Calu3 (cell line): ENCODE measurements around the gene ESR1. TPM values are rescaled to one million over a fixed set of nuclear protein-coding genes. Genes with fewer than 3 reads are reported as not detected.

Experiments used
- BruUV-seq: library from RNA; stranded (reverse); fragments of 400-500 nt; replicated peaks from 2 replicates; lab custom pipeline; 2021; lab: Mats Ljungman, UMichigan
- CTCF ChIA-PET: fragments of 300-600 bp; sonication (Branson Sonifier 250); formaldehyde crosslinking; loops from one replicate; lab custom pipeline; 2022; ENCODE audit warnings: antibody characterized with exemption; lab: Charles Lee
- DNase-seq: peaks from one replicate; pipeline ENCODE4 v3.0.0; 2022
- H3K27ac Mint-ChIP-seq: one replicate; pipeline ENCODE4 v1.8.0; 2022; ENCODE audit warnings: mixed read lengths; ENCODE audit not compliant: unreplicated experiment
- H3K27me3 Mint-ChIP-seq: one replicate; pipeline ENCODE4 v1.8.0; 2022; ENCODE audit warnings: mixed read lengths; ENCODE audit not compliant: unreplicated experiment
- H3K36me3 Mint-ChIP-seq: one replicate; pipeline ENCODE4 v1.8.0; 2022; ENCODE audit warnings: mild to moderate bottlenecking, moderate library complexity, mixed read lengths; ENCODE audit not compliant: insufficient read depth, unreplicated experiment
- H3K4me1 Mint-ChIP-seq: one replicate; pipeline ENCODE4 v1.8.0; 2022; ENCODE audit warnings: mild to moderate bottlenecking, low read depth, mixed read lengths; ENCODE audit not compliant: unreplicated experiment
- H3K4me3 Mint-ChIP-seq: one replicate; pipeline ENCODE4 v1.8.0; 2022; ENCODE audit warnings: mild to moderate bottlenecking, low read depth, moderate library complexity, mixed read lengths; ENCODE audit not compliant: unreplicated experiment
- H3K9me3 Mint-ChIP-seq: one replicate; pipeline ENCODE4 v1.8.0; 2022; ENCODE audit warnings: low read depth, mixed read lengths; ENCODE audit not compliant: unreplicated experiment
- intact Hi-C: fragments of 100-400 bp; cut with micrococcal nuclease; formaldehyde crosslinking; loops from one replicate; pipeline ENCODE4 v1.10.0; 2022; ENCODE audit not compliant: unreplicated experiment
- total RNA-seq: library from RNA; stranded (reverse); gene quantifications from 2 replicates; pipeline ENCODE4 v1.2.3, GENCODE V29; 2022
- TF ChIP-seq, protein P1 (sequence below): fragments of 200-600 bp; IDR thresholded peaks from one replicate; pipeline ENCODE4 v1.8.0; 2022; ENCODE audit warnings: antibody characterized with exemption; ENCODE audit not compliant: unreplicated experiment

Gene ESR1
- total RNA-seq, 1 experiment from 2014 or later = 0.50 TPM

DNA sequence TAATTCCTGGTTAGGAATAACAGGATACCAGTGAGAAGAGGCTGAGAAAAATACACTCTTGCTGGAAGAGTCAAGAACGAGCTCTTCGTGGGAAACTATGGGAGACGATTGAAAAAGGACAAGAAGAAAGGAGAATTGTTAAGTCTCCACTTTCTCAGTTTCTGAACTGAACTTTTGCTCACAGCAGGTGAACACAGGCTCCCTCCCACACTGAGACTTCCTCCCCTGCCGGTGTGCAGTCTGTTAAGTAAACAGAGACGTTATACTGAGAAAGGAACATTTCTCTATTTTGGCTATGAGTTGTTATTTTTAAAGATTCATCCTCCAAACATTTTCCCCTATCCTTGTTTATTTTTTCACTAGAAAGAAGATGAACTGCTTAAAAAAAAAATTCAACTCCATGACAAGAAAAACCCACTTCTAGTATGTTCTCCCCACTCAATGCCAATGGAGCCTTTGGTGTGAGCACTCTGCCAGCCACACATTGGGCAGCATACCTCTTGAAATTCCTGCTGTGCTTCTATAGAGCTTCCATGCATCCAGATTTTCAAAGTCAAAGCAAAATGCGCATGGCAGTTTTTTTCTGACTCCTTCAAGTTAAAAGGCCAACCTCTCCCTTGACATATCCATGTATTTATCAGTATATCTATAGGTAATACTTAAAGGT is 250.5 kb downstream of the ESR1 start:
- Mint-ChIP-seq H3K9me3 (peaks cover 2% of the 10 kb centered on the region), H3K4me1 (no peaks in the 10 kb centered on the region), H3K36me3 (no peaks in the 10 kb centered on the region), H3K27ac (no peak overlapping the region), H3K4me3 (no peak overlapping the region), H3K27me3 (no peaks in the 10 kb centered on the region)
- intact Hi-C loops = no loop called here
- BruUV-seq = no TSS peak
- TF ChIP-seq, protein P1, sequence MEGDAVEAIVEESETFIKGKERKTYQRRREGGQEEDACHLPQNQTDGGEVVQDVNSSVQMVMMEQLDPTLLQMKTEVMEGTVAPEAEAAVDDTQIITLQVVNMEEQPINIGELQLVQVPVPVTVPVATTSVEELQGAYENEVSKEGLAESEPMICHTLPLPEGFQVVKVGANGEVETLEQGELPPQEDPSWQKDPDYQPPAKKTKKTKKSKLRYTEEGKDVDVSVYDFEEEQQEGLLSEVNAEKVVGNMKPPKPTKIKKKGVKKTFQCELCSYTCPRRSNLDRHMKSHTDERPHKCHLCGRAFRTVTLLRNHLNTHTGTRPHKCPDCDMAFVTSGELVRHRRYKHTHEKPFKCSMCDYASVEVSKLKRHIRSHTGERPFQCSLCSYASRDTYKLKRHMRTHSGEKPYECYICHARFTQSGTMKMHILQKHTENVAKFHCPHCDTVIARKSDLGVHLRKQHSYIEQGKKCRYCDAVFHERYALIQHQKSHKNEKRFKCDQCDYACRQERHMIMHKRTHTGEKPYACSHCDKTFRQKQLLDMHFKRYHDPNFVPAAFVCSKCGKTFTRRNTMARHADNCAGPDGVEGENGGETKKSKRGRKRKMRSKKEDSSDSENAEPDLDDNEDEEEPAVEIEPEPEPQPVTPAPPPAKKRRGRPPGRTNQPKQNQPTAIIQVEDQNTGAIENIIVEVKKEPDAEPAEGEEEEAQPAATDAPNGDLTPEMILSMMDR = no peak
- no peak for DNase-seq
- CTCF ChIA-PET = no interaction called here

DNA sequence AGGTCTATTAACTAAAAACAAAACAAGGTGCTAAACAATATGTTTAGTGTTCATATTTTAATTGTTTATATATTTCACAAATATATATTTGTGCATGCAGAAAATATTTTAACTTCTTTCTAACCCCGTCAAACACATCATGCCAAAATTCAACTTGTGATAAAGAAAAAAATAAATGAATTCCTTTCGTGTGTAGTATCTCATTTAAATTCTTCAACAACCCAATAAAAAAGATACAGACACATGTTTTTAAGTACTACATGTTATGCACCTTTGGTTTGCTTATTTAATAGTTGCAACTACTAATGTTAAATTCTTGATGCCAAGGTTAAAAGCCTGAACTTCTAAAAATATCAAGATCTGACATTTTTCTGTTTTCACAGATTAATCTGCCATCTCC is 252.4 kb downstream of the ESR1 start:
- Mint-ChIP-seq H3K4me3 (no peak overlapping the region), H3K36me3 (no peaks in the 10 kb centered on the region), H3K27ac (no peak overlapping the region), H3K9me3 (peaks cover 2% of the 10 kb centered on the region), H3K27me3 (no peaks in the 10 kb centered on the region), H3K4me1 (no peaks in the 10 kb centered on the region)
- intact Hi-C loops = no loop called here
- TF ChIP-seq, protein P1 = no peak
- no TSS peak for BruUV-seq
- no peak for DNase-seq
- CTCF ChIA-PET = no interaction called here

DNA sequence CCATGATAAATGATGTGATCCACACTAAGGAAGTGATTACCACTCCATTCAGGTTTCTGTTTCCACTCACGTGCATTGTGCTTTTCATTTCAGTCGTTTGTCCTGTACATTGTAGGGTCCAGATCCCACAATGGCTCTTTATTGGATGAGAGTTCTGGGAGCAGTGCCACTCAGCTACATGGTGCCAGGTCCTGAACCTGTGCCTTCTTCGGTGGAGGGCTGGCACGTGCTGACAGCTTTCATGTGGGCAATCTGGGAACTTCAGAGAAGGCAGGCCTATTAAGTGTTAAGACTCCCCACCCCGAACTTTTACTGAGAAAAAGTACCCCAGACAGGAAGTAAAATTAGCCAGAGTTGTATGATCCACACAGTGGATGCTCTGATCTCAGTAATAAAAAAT is 255.0 kb downstream of the ESR1 start:
- Mint-ChIP-seq H3K27me3 (no peaks in the 10 kb centered on the region), H3K36me3 (no peaks in the 10 kb centered on the region), H3K4me1 (no peaks in the 10 kb centered on the region), H3K4me3 (no peak overlapping the region), H3K9me3 (no peaks in the 10 kb centered on the region), H3K27ac (no peak overlapping the region)
- intact Hi-C loops = no loop called here
- TF ChIP-seq, protein P1 = no peak
- no peak for DNase-seq
- BruUV-seq = no TSS peak
- CTCF ChIA-PET = no interaction called here

DNA sequence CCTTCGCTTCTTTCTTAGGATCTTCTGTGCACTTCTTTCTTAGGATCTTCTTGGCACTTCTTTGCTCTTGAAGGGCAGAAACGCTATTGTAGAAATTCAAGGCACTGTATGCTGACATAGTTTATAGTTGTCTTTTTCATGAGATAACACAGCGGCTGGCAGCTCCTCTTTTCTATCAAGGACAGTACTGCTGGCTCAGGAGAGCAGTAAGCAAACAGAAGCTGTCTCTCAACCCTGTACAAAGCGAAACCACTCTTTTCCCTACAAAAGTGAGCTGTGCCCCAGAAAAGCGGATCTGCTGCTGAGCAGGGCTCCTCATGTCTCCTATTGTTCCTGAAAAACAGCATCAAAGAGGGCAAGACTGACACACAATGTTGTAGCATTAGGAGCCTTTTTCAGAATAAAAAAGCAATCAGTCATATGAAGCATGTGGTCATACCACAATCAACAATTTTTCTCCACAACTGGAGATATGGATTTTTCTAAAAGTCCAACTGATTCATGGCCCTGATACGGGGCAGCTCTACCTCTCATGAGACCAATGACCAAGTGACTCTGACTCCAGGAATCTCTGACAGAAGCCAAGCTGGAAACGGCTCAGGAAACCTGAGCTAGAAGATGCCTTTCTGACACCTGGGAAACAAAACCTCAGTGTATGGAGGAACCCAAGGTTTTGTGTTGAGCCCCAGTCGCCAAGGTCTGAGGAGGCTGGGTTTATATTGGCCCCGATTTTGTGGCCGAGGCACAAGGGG is 255.9 kb downstream of the ESR1 start:
- CTCF ChIA-PET = no interaction called here
- Mint-ChIP-seq H3K9me3 (no peaks in the 10 kb centered on the region), H3K27me3 (no peaks in the 10 kb centered on the region), H3K4me1 (no peaks in the 10 kb centered on the region), H3K36me3 (no peaks in the 10 kb centered on the region), H3K27ac (no peak overlapping the region), H3K4me3 (no peak overlapping the region)
- TF ChIP-seq, protein P1 = no peak
- no peak for DNase-seq
- BruUV-seq = no TSS peak
- intact Hi-C loops = no loop called here
